Measurements from ENCODE around the gene SPTLC2.

- TF ChIP-seq POLR2A (IDR thresholded peaks at IDR 0.05) (no peak), CTCF (IDR thresholded peaks at IDR 0.05) (no peak)
These were observed 100.3 kb downstream of the SPTLC2 start for GRCh38 chr14:77516126-77516525.

Measured in body of pancreas (tissue), 4 donors.